ENCODE data around the gene CPNE5.

The CPNE5 gene

DNA sequence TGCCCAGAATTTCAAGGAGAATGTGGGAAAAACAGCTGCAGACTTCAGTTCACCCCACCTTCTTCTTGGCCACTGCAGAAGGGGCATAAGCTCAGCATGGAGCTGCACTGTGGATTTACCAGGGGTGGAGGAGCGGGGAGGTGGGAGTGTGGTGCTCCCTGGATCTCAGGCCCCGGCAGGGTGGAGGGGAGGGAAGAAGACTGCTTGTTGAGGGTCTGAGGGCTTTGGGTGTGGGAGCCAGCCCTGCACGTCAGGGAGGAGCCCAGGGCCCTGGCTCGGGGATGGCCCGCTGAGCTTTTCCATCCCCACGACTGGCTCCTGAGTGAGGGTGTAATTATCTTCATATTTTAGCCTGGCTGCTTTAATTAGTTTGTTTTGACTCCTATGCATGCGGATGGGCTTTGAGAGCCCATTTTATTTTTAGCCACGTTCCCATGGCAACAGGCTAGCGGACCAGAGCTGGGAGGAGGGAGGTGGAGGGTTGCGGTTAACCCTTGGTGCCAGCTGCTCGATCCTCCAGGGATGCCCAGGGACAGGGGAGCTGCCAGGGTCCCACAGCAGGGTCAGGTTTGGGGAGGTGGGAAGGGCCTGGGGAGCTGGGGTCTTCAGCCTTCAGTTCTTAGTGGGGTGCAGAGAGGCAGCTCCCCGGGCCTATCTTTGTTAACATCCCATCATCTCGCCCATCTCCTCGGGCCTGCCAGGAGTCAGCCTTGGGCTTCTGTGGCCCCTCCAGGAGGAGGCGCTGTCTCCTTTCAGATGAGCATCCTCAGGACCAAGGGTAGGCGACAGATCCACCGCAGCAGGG is 73.4 kb downstream of the CPNE5 start:
- Histone ChIP-seq H3K4me1 (ENCODE audit: control insufficient read depth, insufficient read depth, low read length) (peaks cover 24% of the 10 kb centered on the region), H3K27ac (ENCODE audit: insufficient read depth, low read depth, low read length, poor library complexity, severe bottlenecking) (no peak overlapping the region), H3K9me3 (ENCODE audit: control insufficient read depth, low read length) (no peaks in the 10 kb centered on the region), H3K36me3 (ENCODE audit: control insufficient read depth, insufficient read depth, low read length) (no peaks in the 10 kb centered on the region), H3K4me3 (ENCODE audit: insufficient read depth, low read depth, low read length) (no peak overlapping the region), H3K27me3 (ENCODE audit: control insufficient read depth, insufficient read depth, low read length, poor library complexity, severe bottlenecking) (no peaks in the 10 kb centered on the region)
- WGBS, 2 experiments = 43 to 47% methylated on average over 17 of the region's 17 CpGs

DNA sequence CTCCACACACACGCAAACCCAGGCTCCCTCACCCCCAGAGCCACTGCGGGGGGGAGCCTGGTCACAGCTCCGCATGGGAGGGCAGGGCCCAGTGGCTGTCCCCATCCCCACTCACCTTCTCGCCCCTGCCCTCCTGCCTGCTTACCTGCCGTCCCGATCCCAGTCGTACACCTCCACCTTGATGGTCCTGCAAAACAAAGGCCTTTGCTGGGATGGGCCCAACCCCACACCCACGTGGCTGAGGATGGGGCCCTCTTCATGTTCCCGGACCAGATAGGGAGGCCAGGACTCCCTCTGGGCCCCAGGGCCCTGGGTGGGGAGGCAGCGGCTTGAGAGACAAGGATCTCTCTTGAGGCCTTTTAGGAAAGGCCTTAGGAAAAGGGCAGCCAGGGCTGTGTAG is 74.1 kb downstream of the CPNE5 start:
- Histone ChIP-seq H3K27ac (ENCODE audit: insufficient read depth, low read depth, low read length, poor library complexity, severe bottlenecking) (no peak overlapping the region), H3K4me3 (ENCODE audit: insufficient read depth, low read depth, low read length) (no peak overlapping the region), H3K4me1 (ENCODE audit: control insufficient read depth, insufficient read depth, low read length) (peaks cover 24% of the 10 kb centered on the region), H3K27me3 (ENCODE audit: control insufficient read depth, insufficient read depth, low read length, poor library complexity, severe bottlenecking) (no peaks in the 10 kb centered on the region), H3K9me3 (ENCODE audit: control insufficient read depth, low read length) (no peaks in the 10 kb centered on the region), H3K36me3 (ENCODE audit: control insufficient read depth, insufficient read depth, low read length) (no peaks in the 10 kb centered on the region)
- WGBS, 2 experiments = 76 to 78% methylated on average over 10 of the region's 10 CpGs

DNA sequence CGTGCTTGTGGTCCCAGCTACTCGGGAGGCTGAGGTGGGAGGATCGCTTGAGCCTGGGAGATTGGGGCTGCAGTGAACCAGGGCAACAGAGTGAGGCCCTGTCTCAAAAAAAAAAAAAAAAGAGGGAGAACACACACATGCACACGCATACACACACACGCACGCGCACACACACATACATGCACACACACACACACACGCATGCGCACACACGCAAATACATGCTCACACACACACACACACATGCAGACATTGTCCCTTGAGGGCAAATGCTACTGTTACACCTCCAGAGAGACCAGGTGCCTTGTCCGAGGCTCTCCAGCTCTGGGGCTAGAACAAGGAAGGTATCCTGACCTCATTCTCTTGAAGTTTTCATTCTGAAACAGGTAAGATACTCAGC is 77.1 kb downstream of the CPNE5 start:
- Histone ChIP-seq H3K36me3 (ENCODE audit: control insufficient read depth, insufficient read depth, low read length) (no peaks in the 10 kb centered on the region), H3K27me3 (ENCODE audit: control insufficient read depth, insufficient read depth, low read length, poor library complexity, severe bottlenecking) (no peaks in the 10 kb centered on the region), H3K9me3 (ENCODE audit: control insufficient read depth, low read length) (no peaks in the 10 kb centered on the region), H3K4me1 (ENCODE audit: control insufficient read depth, insufficient read depth, low read length) (peaks cover 12% of the 10 kb centered on the region), H3K4me3 (ENCODE audit: insufficient read depth, low read depth, low read length) (no peak overlapping the region), H3K27ac (ENCODE audit: insufficient read depth, low read depth, low read length, poor library complexity, severe bottlenecking) (no peak overlapping the region)
- 93 to 96% methylated on average over 11 of the region's 11 CpGs for WGBS, 2 experiments

DNA sequence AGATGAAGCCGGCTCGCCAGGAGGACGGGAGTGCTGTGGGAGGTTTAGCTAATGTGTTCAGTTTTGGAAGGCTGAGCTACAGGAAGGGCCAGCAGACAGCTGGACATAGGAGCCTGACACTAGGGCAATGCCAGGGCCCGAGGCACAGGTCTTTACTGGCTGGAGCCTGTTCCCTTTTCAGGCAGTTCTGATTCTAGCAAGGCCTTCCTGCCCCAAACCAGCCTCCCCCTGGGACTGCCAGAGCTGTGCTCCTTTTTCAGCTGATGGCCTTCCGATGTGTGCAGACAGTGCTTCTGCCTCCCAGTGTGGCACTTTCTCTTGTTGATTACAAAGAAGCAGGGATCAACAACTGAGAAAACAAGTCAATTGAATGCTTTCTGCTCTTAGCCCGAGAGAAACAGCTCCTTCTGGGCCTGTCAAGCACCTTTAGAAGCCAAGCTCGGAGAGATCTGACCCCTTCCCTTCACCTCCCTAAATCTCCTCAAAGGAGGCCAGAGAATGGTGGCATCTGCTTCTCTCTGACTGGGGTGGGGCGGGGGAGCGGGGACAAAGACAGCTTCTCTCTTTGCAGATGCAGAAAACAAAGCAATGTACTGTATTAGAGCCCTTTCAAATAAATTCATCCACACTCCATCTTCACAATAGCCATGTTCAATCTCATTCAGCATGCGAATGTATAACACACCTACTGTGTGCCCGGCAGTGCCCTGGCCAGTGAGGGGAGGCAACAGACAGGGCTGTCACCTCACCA is 78.4 kb downstream of the CPNE5 start:
- Histone ChIP-seq H3K27me3 (ENCODE audit: control insufficient read depth, insufficient read depth, low read length, poor library complexity, severe bottlenecking) (no peaks in the 10 kb centered on the region), H3K36me3 (ENCODE audit: control insufficient read depth, insufficient read depth, low read length) (no peaks in the 10 kb centered on the region), H3K9me3 (ENCODE audit: control insufficient read depth, low read length) (no peaks in the 10 kb centered on the region), H3K4me3 (ENCODE audit: insufficient read depth, low read depth, low read length) (no peak overlapping the region), H3K4me1 (ENCODE audit: control insufficient read depth, insufficient read depth, low read length) (peaks cover 10% of the 10 kb centered on the region), H3K27ac (ENCODE audit: insufficient read depth, low read depth, low read length, poor library complexity, severe bottlenecking) (no peak overlapping the region)
- 80 to 82% methylated on average over 11 of the region's 11 CpGs for whole genome bisulfite sequencing, 2 experiments

DNA sequence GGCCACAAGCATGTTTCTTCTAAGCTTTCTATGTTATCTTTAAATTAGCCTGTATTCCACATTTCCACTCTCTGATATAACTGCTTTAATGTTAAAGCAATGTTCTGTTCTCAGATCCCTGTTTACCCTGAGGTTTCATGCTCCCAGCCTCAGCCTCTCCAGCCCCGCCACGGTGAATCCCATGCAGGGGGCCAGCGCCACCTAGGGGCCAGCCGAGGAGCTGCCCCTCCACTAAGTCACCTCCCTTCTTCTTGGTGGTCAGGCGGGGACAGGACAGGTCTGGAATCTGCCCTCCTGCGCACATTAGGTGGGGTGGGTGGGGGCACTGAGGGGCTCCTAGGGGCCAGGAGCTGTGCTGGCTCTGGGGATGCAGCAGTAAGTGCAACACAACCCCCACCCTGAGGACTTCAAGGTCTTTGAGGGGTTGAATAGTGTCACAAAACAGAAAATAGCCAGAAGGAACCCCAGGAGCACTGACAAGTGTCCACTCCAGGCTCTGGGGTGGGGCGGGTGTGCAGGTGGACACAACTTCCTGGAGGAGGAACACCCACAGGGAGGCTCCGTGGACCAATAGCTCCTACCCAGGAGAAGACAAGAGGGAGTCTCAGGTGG is 80.0 kb downstream of the CPNE5 start:
- Histone ChIP-seq H3K27ac (ENCODE audit: insufficient read depth, low read depth, low read length, poor library complexity, severe bottlenecking) (no peak overlapping the region), H3K9me3 (ENCODE audit: control insufficient read depth, low read length) (no peaks in the 10 kb centered on the region), H3K4me3 (ENCODE audit: insufficient read depth, low read depth, low read length) (no peak overlapping the region), H3K4me1 (ENCODE audit: control insufficient read depth, insufficient read depth, low read length) (peaks cover 5% of the 10 kb centered on the region), H3K36me3 (ENCODE audit: control insufficient read depth, insufficient read depth, low read length) (no peaks in the 10 kb centered on the region), H3K27me3 (ENCODE audit: control insufficient read depth, insufficient read depth, low read length, poor library complexity, severe bottlenecking) (no peaks in the 10 kb centered on the region)
- 22 to 23% methylated on average over 8 of the region's 8 CpGs for whole genome bisulfite sequencing, 2 experiments

DNA sequence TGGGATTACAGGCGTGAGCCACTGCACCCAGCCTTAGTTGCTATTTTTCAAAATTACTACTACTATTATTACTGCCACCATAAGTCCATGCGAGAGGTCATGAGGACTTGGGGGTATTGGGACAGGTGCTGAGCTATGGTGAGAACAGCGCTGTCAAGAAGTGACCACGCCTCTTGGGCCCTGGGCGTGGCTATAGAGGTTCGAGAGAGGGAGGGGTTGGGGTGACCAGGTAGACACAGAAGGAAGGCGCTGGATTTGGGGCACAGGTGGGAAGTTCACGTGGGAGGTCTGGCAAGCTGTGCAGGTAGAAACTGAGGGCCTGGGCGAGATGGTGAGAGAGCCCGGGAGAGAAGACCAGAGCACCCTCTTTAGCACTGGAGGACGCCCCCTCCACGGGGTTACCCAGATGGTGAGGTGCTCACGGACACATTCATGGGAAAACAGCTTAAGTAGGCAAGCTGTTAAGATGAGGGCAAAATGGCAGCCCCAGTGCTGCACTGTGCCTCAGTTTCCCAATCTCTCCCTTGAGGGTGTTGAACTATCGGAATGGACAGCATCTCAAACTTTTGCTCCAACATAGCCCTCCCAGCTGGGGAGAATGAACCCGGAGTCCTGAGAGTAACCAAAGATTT is 80.6 kb downstream of the CPNE5 start:
- Histone ChIP-seq H3K4me3 (ENCODE audit: insufficient read depth, low read depth, low read length) (no peak overlapping the region), H3K27ac (ENCODE audit: insufficient read depth, low read depth, low read length, poor library complexity, severe bottlenecking) (no peak overlapping the region), H3K36me3 (ENCODE audit: control insufficient read depth, insufficient read depth, low read length) (no peaks in the 10 kb centered on the region), H3K27me3 (ENCODE audit: control insufficient read depth, insufficient read depth, low read length, poor library complexity, severe bottlenecking) (no peaks in the 10 kb centered on the region), H3K4me1 (ENCODE audit: control insufficient read depth, insufficient read depth, low read length) (peaks cover 5% of the 10 kb centered on the region), H3K9me3 (ENCODE audit: control insufficient read depth, low read length) (no peaks in the 10 kb centered on the region)
- 79 to 84% methylated on average over 15 of the region's 15 CpGs for WGBS, 2 experiments

DNA sequence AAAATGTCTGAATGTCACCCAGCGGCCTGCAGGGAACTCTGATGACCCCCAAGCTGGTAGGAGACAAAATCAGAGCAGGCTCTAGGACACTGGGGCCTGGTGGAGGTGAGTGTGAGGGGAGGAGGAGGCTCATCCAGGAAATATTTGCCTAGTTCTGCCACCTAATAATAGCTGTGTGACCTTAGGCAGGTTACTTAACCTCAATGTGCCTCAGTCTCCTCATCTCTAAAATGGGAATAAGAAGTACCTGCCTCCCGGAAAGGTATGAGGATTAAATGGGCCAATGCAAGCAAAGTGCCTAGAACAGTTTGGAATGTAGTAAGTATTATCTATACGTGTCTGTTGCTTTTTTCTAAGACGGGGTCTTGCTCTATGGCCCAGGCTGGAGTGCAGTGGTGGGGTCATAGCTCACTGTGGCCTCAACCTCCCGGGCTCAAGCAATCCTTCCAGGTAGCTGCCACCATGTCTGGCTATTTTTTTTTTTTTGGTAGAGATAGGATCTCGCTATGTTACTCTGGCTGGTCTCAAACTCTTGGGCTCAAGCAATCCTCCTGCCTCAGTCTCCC is 81.2 kb downstream of the CPNE5 start:
- no peak overlapping the region for H3K27ac ChIP-seq (ENCODE audit: insufficient read depth, low read depth, low read length, poor library complexity, severe bottlenecking)
- no peaks in the 10 kb centered on the region for H3K36me3 ChIP-seq (ENCODE audit: control insufficient read depth, insufficient read depth, low read length)
- H3K4me3 ChIP-seq (ENCODE audit: insufficient read depth, low read depth, low read length) = no peak overlapping the region
- WGBS, 2 experiments = 75 to 80% methylated on average over 6 of the region's 6 CpGs
- peaks cover 5% of the 10 kb centered on the region for H3K4me1 ChIP-seq (ENCODE audit: control insufficient read depth, insufficient read depth, low read length)
- no peaks in the 10 kb centered on the region for H3K9me3 ChIP-seq (ENCODE audit: control insufficient read depth, low read length)
- no peaks in the 10 kb centered on the region for H3K27me3 ChIP-seq (ENCODE audit: control insufficient read depth, insufficient read depth, low read length, poor library complexity, severe bottlenecking)

DNA sequence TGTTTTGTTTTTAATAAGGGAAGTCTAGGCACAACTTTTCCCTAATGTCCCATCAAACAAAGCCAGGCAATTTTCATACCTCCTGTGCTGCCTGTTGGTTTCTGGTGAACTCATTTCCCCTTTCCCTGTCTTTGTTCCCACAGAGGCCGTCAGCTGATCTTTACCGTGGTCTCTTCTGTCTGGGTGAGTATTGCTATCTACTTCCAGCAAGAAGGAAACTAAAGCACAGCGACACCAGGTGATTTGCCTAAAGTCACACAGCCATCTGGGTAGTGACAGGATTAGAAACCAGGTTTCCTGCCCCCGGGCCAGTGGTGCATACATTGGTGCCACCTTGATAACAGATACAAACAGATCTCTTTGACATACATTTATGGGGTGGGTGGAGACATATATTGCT is 82.0 kb downstream of the CPNE5 start:
- no peaks in the 10 kb centered on the region for H3K27me3 ChIP-seq (ENCODE audit: control insufficient read depth, insufficient read depth, low read length, poor library complexity, severe bottlenecking)
- H3K4me1 ChIP-seq (ENCODE audit: control insufficient read depth, insufficient read depth, low read length) = peaks cover 5% of the 10 kb centered on the region
- H3K4me3 ChIP-seq (ENCODE audit: insufficient read depth, low read depth, low read length) = no peak overlapping the region
- no peaks in the 10 kb centered on the region for H3K9me3 ChIP-seq (ENCODE audit: control insufficient read depth, low read length)
- H3K27ac ChIP-seq (ENCODE audit: insufficient read depth, low read depth, low read length, poor library complexity, severe bottlenecking) = no peak overlapping the region
- 77 to 88% methylated on average over 4 of the region's 4 CpGs for WGBS, 2 experiments
- H3K36me3 ChIP-seq (ENCODE audit: control insufficient read depth, insufficient read depth, low read length) = no peaks in the 10 kb centered on the region

DNA sequence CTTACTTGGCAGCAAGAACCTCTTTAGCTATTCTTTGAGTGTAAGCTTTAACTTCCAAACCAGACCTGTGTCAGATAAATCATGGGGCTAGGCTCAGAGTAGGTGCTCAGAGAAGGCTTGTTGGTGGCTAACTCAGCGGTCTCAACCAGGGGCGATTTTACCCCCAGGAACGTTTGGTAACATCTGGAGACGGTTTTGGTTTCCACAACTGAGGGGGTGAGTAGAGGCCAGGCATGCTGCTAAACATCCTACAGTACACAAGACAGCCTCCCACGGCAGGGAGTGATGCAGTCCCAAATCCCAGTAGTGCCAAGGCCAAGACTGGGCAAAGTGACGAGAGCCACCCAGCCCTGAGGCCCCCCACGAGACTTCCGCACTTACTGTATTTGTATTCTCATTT is 82.5 kb downstream of the CPNE5 start:
- H3K4me1 ChIP-seq (ENCODE audit: control insufficient read depth, insufficient read depth, low read length) = peaks cover 5% of the 10 kb centered on the region
- WGBS, 2 experiments = 90 to 93% methylated on average over 8 of the region's 8 CpGs

More for the DNA sequence above, 82.5 kb downstream of the CPNE5 start:
- H3K27me3 ChIP-seq (ENCODE audit: control insufficient read depth, insufficient read depth, low read length, poor library complexity, severe bottlenecking) = no peaks in the 10 kb centered on the region
- no peaks in the 10 kb centered on the region for H3K36me3 ChIP-seq (ENCODE audit: control insufficient read depth, insufficient read depth, low read length)
- H3K27ac ChIP-seq (ENCODE audit: insufficient read depth, low read depth, low read length, poor library complexity, severe bottlenecking) = no peak overlapping the region
- H3K4me3 ChIP-seq (ENCODE audit: insufficient read depth, low read depth, low read length) = no peak overlapping the region
- H3K9me3 ChIP-seq (ENCODE audit: control insufficient read depth, low read length) = no peaks in the 10 kb centered on the region

All from ectodermal cell (in vitro differentiated cells).